RWPE1 (cell line): ENCODE results near the gene CLDND2.
"Not testable (repeated sequence)": the region's sequence is repeated elsewhere in the genome, so short reads cannot be mapped to it uniquely, and the experiment has no call there.

Experiments used
- CTCF ChIA-PET: fragments of 350-600 bp; sonication (Branson Sonifier 250); formaldehyde crosslinking; extraction: SDS; loops from one replicate; lab custom pipeline; 2021; lab: Yijun Ruan, JAX
- POLR2A ChIA-PET: fragments of 400-600 bp; formaldehyde crosslinking; extraction: SDS; loops from one replicate; lab custom pipeline; 2020; ENCODE audit warnings: antibody characterized with exemption; ENCODE audit not compliant: low non-redundant PET; lab: Yijun Ruan, JAX
- DNase-seq: peaks from one replicate; pipeline ENCODE4 v3.0.0; 2012; ENCODE audit warnings: low spot score
- H3K27ac ChIP-seq: fragments of 450-650 bp; 2 replicates; pipeline ENCODE4 v1.5.1; 2017
- TF ChIP-seq, protein P1 (sequence below): fragments of 450-650 bp; conservative IDR thresholded peaks from 2 replicates; pipeline ENCODE4 v1.5.1; 2017; ENCODE audit warnings: low read depth, mild to moderate bottlenecking

Gene CLDND2

DNA sequence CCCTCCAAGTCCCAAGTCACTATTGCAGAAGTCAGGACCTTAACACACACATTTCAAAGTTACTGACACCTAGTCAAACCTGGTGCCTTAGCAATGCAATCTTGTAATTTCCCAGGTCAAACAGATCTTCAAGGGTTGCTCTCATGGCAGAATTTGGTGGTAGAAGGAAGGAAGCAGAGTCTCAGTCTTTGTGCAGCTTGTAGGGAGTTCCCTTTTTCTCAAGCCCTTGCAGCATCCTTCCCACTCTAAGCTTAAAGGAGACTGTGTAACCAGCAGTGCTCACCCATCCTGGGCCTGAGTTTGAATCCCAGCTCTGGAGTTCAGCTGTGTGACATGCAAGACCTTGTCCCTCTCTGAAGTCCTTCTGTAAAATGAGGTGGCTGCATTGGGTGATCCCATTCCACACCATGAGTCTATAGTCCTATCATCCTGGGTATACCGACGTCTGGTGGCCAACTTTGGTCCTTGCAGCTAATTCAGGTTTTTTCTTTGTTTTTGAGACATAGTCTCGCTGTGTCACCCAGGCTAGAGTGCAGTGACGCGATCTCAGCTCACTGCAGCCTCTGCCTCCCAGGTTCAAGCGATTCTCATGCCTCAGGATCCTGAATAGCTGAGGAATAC, 38.8 kb upstream of the CLDND2 start:
- ChIA-PET CTCF (interaction anchor here (0.6 kb wide), 1 partner anchor 8 kb away, joined by 3 read pairs; no protein-coding TSS in a partner anchor), POLR2A (no interaction called here)
- H3K27ac ChIP-seq, result no peak overlapping the region
- TF ChIP-seq, protein P1, sequence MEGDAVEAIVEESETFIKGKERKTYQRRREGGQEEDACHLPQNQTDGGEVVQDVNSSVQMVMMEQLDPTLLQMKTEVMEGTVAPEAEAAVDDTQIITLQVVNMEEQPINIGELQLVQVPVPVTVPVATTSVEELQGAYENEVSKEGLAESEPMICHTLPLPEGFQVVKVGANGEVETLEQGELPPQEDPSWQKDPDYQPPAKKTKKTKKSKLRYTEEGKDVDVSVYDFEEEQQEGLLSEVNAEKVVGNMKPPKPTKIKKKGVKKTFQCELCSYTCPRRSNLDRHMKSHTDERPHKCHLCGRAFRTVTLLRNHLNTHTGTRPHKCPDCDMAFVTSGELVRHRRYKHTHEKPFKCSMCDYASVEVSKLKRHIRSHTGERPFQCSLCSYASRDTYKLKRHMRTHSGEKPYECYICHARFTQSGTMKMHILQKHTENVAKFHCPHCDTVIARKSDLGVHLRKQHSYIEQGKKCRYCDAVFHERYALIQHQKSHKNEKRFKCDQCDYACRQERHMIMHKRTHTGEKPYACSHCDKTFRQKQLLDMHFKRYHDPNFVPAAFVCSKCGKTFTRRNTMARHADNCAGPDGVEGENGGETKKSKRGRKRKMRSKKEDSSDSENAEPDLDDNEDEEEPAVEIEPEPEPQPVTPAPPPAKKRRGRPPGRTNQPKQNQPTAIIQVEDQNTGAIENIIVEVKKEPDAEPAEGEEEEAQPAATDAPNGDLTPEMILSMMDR, result no peak
- DNase-seq, result peak; percentile 39

DNA sequence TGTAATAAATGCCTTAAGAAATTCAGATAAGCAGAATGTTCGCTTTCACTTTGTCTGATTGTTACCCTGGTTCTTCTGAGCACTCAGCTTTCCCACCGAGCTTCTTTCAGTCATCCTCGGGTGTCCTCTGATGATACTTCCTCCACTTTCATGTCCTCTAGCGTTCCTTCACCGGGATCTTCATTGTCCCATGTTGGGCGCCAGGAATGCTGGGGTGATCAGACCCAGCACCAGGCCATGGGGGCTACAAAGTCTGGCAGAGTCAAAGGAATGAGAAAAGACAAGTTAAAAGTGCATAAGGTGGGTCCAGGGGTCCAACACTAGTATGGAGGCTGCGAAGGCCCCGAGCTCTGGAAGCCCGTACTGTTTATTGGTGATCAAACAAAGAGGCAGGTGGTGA, 33.3 kb upstream of the CLDND2 start:
- no peak overlapping the region for H3K27ac ChIP-seq
- ChIA-PET POLR2A (interaction anchor here (0.6 kb wide), 1 partner anchor 414 kb away, joined by 6 read pairs; no protein-coding TSS in a partner anchor), CTCF (interaction anchor here (1.5 kb wide), 1 partner anchor 19 kb away, joined by 3 read pairs; no protein-coding TSS in a partner anchor)
- DNase-seq, result no peak
- TF ChIP-seq, protein P1, result no peak

DNA sequence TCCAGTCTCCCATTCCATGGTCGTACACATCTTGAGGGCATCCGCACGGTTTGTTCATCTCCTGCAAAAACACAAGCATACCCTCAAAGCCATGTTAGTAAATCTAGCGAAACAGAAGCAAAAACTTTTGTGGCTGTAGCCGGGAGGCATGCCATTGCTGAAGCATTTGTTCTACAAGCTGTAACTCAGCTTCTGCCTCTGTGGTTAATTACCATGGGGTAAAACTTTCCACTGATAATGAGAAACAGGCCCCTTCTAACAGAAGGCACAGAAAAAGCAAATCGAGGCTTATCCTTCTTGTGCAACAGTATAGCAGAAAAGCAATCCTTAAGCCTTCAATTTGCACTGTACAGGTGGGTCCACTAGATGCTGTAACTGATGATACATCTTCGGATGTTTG, 31.1 kb upstream of the CLDND2 start:
- DNase-seq, POLR2A ChIA-PET, H3K27ac ChIP-seq: not testable (repeated sequence)
- CTCF ChIA-PET, result interaction anchor here (0.7 kb wide), 1 partner anchor 8 kb away, joined by 3 read pairs; no protein-coding TSS in a partner anchor

DNA sequence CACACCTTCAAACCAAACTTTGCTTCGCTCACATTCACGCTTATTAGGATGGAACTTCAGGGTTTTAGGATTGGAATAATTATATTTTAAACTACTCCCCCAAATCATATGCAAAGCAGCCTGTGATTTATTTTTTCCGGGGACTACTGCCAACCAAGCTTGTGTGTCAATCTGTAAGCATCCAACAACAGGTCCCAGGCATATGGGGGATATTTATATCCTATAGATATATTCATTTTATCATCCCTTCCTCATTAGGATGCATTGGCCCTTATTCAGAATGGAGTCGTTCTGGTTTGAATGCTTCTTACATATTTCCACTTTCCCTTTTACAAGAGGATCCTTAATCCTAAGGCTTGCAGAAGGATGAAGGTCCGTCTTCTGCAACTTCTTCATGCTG, 30.4 kb upstream of the CLDND2 start:
- no peak overlapping the region for H3K27ac ChIP-seq
- TF ChIP-seq, protein P1, result no peak
- no peak for DNase-seq
- POLR2A ChIA-PET, result no interaction called here
- CTCF ChIA-PET, result interaction anchor here (0.5 to 0.7 kb wide), 3 partner anchors 9 to 307 kb away, joined by 3 read pairs; no protein-coding TSS in a partner anchor

DNA sequence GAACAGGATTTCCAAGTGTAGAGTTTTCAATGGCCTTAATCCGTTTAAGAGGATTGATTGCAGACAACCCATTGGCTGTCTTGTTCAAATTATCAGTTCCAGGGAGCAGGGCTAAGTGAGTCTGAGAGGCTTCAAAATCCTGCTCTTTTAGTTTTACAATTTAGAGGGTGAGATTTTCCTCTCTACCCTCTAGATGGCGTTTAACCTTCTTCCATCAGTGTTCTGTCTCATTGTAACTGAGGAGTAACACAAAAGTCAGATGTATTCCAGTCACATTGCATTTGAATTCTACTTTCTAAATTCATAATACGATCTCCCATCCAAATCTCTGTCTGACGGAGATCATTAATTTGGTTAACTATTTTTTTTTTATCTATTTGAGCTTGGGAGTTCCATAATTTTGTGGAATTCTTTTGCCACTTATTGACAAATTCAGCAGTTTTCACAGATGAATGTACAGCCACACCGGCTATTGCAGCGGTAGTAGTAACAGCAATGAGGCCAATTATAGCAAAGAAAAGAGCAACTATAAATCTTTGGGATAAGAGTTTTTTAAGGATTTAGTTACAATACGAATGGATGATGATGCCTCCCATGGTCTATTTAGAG, 29.4 kb upstream of the CLDND2 start:
- ChIA-PET POLR2A (no interaction called here), CTCF (interaction anchor here (0.6 to 1.5 kb wide), 6 partner anchors 22 to 379 kb away, joined by 3 to 7 read pairs (median 4); partner anchors contain the start of gene VSIG10L)
- TF ChIP-seq, protein P1, result peak; percentile 74
- DNase-seq, result peak; percentile 29
- no peak overlapping the region for H3K27ac ChIP-seq

DNA sequence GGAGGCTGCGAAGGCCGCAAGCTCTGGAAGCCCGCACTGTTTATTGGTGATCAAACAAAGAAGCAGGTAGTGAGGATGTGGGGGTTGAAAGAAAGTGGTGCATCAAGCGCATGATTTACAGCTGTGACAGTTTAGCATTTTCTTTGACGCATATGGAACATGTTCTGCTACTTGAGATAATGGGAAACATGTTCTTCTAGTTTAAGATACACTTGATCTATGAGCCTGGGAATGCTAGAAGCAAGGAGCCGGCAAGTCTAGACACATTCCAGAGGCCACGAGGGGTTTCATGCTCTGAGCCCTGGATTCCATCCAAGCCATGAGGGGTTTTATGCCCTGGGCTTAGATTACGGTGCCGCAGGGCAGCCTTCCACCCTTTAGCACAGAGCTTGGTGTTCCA, 28.6 kb upstream of the CLDND2 start:
- H3K27ac ChIP-seq, DNase-seq: not testable (repeated sequence)
- CTCF ChIA-PET, result interaction anchor here (0.6 to 1.5 kb wide), 3 partner anchors 21 to 56 kb away, joined by 4 to 7 read pairs (median 5); partner anchors contain the start of gene VSIG10L
- POLR2A ChIA-PET, result interaction anchor here (0.7 kb wide), 1 partner anchor 292 kb away, joined by 6 read pairs; no protein-coding TSS in a partner anchor

DNA sequence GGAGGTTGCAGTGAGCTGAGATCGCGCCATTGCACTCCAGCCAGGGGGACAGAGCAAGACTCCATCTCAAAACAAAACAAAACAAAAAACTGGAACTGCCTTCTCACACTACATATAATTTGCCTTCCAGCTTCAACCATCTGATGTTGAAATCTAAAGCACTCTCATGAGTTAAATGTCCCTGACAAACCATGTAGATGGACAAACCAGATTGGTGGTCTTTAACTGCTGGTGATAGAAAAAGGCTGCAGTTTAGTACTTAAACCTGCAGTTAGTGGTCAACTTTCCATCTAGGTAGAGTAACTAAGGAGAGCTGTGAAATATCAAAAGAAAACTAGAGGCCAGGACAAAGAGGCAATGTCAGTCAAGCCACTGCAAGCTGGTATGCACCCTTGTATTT, 27.4 kb upstream of the CLDND2 start:
- ChIA-PET CTCF (no interaction called here), POLR2A (no interaction called here)
- no peak overlapping the region for H3K27ac ChIP-seq
- DNase-seq, result no peak
- TF ChIP-seq, protein P1, result no peak
